ENCODE measurements around the gene CUL2. TPM values are rescaled to one million over a fixed set of nuclear protein-coding genes. Genes with fewer than 3 reads are reported as not detected.
A peak's percentile ranks its signal among the peaks of the same experiment; 100 is the strongest.

The CUL2 gene
- total and polyA plus RNA-seq, 10 of the 15 experiments (the other 5 are each of a cell fraction or from before 2014, with no cell fraction given): 11.9 to 56.5 (median 33.2) TPM

GRCh38 chr10:34994565-34995142 lies 95.5 kb downstream of the CUL2 start (continued):
- TF ChIP-seq ZBTB4 (CRISPR knock-in tag; IDR thresholded peaks at IDR 0.05) (no peak), IKZF2 (IDR thresholded peaks at IDR 0.05) (peak; percentile 17 to 21; a peak in 1 of 4 replicates), NFIC (IDR thresholded peaks at IDR 0.05; ENCODE audit: low read depth, low read length) (0 out of 2 replicates have a peak, but pooled peaks have one; percentile 34), EGR1 (IDR thresholded peaks at IDR 0.05; ENCODE audit: borderline replicate concordance in 1 of 2, low read depth in 2 of 2, low read length in 2 of 2) (no peak), USF1 (IDR thresholded peaks at IDR 0.05; ENCODE audit: borderline replicate concordance, extremely low read length, insufficient read depth, low read depth, low read length) (no peak), BCL3 (IDR thresholded peaks at IDR 0.05; ENCODE audit: borderline replicate concordance, insufficient read depth, low read depth, low read length, poor library complexity, severe bottlenecking) (no peak), REST (IDR thresholded peaks at IDR 0.05; ENCODE audit: low read depth, low read length) (no peak), SMARCA5 (IDR thresholded peaks at IDR 0.05) (no peak), IRF5 (IDR thresholded peaks at IDR 0.05; ENCODE audit: borderline replicate concordance) (no peak), TAF1 (IDR thresholded peaks at IDR 0.05; ENCODE audit: borderline replicate concordance, low read depth, low read length) (no peak), IRF4 (IDR thresholded peaks at IDR 0.05; ENCODE audit: low read depth, low read length) (peak; percentile 48; the same call in 1 of the 2 replicates), STAT3 (IDR thresholded peaks at IDR 0.05; ENCODE audit: low read depth, low read length) (no peak), SIN3A (IDR thresholded peaks at IDR 0.05; ENCODE audit: low read depth, low read length) (no peak), ZZZ3 (IDR thresholded peaks at IDR 0.05; ENCODE audit: control insufficient read depth, insufficient read length, low read depth) (no peak), RUNX3 (IDR thresholded peaks at IDR 0.05; ENCODE audit: low read length) (peak; percentile 49), RAD51 (IDR thresholded peaks at IDR 0.05) (no peak), FOXM1 (IDR thresholded peaks at IDR 0.05; ENCODE audit: low read depth, low read length) (no peak; the same call in 1 of the 2 replicates), MYC (IDR thresholded peaks at IDR 0.05; ENCODE audit: insufficient read depth, insufficient read length, insufficient replicate concordance, low read length, severe bottlenecking) (no peak), MAX (IDR thresholded peaks at IDR 0.05; ENCODE audit: low read depth, low read length) (no peak)

All from GM12878 (cell line).